KOPT-K1 (cell line): ENCODE data around the gene PLEKHG1.

Experiments
- H3K27ac ChIP-seq: fragments of 200-600 bp; sonication (generic); 2 replicates; pipeline ENCODE4 v1.5.1; 2016; ENCODE audit warnings: antibody characterized with exemption, mild to moderate bottlenecking, low read depth, low read length; ENCODE audit not compliant: poor library complexity, severe bottlenecking
- H3K36me3 ChIP-seq: fragments of 200-600 bp; sonication (generic); 2 replicates; pipeline ENCODE4 v1.5.1; 2017; ENCODE audit warnings: antibody characterized with exemption, mild to moderate bottlenecking, low read length, moderate library complexity; ENCODE audit not compliant: insufficient read depth
- H3K9me3 ChIP-seq: fragments of 200-600 bp; sonication (generic); 2 replicates; pipeline ENCODE4 v1.5.1; 2017; ENCODE audit warnings: antibody characterized with exemption, low read length, mild to moderate bottlenecking; ENCODE audit not compliant: insufficient read depth, poor library complexity, severe bottlenecking

Gene PLEKHG1

DNA sequence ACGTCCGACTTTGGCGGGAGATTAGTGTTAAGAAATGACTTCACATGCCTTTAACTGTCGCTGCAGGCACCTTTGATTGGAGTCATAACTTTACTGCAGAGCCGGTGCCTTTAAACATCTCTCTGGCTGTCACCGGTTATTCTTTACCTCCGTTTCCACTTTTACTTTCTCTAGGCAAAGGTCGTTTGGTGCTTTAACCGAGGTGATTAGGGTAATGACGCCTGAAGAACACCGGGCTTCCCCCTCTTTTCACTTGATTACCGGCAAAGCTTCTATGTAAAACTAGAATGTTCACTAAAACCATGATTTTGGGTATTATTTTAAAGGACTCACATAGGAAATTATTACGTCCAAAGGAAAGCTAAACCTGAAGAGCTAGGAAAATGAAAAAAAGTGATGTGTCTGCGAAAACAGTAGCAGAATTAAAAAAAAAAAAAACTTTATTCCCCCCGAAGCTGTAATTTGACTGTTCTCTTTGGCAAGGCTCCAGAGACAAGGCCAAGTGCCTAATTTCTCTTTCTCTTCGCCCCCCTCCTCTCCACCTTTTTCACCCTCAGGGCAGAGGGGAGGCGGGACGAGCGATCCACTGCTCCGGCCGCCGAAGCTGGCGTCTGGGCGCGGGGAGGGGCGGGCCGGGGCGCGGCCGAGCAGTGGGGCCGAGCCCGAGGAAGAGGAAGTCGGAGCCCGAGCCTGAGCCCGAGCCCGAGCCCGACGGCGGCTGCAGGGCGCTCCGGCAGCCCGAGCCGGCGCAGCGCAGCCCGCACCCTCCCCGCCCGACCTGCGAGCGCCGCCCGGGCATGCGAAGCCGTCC is at the start of gene PLEKHG1:
Gene PLEKHG1, plus strand, starts transcription at position 687 of the 811 bp plus-strand sequence. CDS start 133,797 bp downstream, outside the sequence.
- no peak within 1 kb of the TSS for H3K27ac ChIP-seq
- H3K36me3 ChIP-seq = no peaks in the 10 kb centered on the region
- no peaks in the 10 kb centered on the region for H3K9me3 ChIP-seq

DNA sequence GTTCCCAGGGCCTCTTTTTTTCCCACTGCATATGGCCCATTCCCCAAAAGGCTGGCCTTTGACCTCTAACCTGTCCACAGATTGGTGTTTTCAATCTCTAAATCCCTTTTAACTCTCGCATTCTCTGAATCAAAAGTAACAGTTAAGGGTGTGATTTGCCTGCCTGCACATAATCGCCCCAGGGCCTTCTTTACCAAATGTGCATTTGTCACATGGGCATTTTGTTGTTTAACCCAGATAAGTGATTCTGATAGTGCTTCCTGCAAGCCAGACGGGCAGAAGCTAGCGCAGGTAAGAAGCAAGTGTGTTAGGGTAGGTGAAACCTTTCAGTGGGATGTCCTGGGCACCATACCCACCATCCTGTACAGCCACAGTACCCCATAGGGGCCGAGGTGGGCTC is 49.4 kb upstream of the PLEKHG1 start:
- Histone ChIP-seq H3K9me3 (no peaks in the 10 kb centered on the region), H3K36me3 (no peaks in the 10 kb centered on the region), H3K27ac (no peak overlapping the region)

DNA sequence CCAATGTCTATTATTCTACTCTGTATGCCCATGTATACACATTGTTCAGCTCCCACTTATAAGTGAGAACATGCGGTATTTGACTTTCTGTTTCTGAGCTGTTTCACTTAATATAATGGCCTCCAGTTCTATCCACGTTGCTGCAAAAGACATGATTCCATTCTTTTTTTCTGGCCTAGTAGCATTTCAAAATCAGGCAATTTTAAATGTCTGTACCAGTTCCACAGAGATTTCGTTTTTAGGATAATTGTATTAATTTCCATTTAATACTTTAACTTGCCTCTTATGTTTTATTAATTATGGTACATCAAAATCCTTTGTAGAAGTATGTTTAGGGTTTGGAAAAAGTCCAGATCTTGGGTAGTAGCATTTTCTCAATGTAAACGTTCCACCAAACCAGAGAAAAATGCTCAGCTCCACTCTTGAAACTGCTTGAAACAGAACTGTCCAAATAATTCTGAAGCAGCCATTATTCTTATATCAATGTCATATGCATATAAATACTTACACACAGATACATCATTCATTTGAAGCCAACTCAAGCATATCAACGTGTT is 42.6 kb upstream of the PLEKHG1 start:
- no peak overlapping the region for H3K27ac ChIP-seq
- H3K36me3 ChIP-seq = no peaks in the 10 kb centered on the region
- H3K9me3 ChIP-seq = no peaks in the 10 kb centered on the region

DNA sequence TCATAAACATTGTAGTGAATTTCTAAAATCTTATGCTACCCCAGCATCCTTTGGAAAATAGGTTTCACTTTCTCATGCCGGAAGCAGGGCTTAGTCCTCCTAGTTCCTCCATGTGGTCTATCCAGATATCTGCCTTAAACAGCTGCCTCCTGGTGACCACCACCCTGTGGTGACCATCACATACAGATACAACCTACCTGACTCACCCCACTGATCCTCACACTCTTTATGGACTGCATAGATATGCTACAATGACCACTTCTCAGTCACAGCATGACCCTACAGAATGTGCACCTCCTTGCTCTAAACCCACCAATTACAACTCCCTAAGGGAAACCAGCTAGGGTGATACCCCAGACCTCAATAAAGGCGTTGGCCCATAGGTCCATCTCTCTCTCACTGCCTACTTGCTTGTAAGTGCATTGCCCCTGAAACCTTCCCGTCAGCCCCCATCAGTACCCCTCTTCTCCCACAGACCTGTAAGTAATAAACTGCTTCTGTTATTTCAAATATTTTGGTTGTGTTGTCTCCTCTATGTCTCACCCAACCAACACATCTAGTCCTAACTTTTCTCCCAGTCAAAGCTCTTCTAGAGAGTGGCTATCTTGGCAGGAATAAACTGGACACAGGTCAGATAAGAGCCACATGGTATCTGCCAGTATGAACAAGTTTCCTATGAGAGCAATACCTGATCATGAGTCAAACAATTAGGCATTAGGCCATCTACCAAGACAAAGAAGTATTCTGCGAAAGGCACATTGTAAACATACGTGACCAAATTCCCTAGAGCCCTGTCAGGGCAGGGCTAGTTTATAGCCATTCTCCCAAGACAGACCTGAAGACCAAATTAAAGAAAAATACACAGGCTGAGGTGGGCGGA is 39.4 kb upstream of the PLEKHG1 start:
- Histone ChIP-seq H3K27ac (no peak overlapping the region), H3K9me3 (no peaks in the 10 kb centered on the region), H3K36me3 (no peaks in the 10 kb centered on the region)

DNA sequence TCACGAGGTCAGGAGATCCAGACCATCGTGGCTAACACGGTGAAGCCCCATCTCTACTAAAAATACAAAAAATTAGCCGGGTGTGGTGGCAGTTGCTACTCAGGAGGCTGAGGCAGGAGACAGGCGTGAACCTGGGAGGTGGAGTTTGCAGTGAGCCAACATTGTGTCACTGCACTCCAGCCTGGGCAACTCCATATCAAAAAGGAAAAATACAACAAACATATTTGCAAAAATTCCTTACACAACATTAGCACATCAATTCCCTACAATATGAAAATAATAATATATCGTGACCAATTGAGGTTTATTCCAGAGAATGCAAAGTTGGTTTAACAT is 38.8 kb upstream of the PLEKHG1 start:
- H3K27ac ChIP-seq = no peak overlapping the region
- H3K9me3 ChIP-seq = no peaks in the 10 kb centered on the region
- H3K36me3 ChIP-seq = no peaks in the 10 kb centered on the region

DNA sequence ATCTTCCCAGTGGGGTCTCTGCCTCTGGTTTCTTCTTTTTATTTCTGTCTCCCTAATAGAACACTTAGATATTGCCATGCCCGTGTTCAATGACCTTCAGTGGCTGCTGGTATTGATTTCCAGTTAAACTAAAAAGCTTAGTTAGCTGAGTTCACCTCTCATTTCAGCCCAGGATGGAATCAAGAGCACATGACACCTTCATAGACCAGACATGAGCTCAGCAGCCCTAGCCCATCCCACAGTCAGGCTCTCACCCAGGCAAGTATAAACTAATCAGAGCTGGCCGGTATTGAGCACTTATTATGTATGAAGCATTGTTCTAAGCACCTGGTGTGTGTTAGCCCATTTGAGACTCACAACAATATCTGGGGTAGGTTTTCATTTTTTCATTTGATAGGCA is 33.7 kb upstream of the PLEKHG1 start:
- no peaks in the 10 kb centered on the region for H3K9me3 ChIP-seq
- H3K27ac ChIP-seq = no peak overlapping the region
- H3K36me3 ChIP-seq = no peaks in the 10 kb centered on the region

DNA sequence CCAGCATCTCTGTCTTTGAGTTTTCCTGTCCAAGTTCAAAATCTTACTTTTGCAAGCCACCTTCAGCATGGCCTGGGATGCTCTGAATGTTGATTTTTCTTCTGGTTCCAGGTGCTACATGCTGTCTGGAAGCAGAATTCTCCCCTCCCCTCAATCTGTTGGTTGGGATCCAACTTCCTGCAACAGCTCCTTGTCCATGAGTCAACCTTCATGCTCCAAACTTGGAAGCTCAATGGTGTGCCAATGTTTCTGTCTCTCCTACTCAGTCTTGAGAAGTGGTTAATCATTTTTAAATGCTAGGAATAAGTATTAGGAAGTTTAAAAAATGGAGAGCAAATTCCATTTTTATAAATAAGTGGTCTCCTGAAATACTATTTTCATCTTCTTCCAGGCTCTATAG is 33.2 kb upstream of the PLEKHG1 start:
- Histone ChIP-seq H3K27ac (no peak overlapping the region), H3K36me3 (no peaks in the 10 kb centered on the region), H3K9me3 (no peaks in the 10 kb centered on the region)

DNA sequence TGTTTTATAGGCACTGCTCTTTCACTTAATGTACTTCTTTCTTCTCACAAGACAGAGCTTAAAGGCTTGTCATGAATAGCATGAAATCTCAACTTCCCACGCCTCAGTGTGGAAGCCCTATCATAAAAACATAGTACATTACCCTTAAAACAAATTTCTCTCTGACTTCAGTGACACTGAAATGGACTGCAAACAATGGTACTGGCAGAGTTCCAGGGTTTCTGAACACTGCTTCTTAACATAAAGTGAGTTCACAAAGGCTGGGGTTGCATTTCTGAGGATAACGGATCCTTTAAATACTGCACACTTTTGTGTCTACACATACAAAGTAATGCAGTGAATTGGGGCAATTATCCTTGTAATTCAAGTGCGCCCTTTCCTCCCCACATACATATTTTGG is 32.3 kb upstream of the PLEKHG1 start:
- Histone ChIP-seq H3K27ac (no peak overlapping the region), H3K9me3 (no peaks in the 10 kb centered on the region), H3K36me3 (no peaks in the 10 kb centered on the region)

DNA sequence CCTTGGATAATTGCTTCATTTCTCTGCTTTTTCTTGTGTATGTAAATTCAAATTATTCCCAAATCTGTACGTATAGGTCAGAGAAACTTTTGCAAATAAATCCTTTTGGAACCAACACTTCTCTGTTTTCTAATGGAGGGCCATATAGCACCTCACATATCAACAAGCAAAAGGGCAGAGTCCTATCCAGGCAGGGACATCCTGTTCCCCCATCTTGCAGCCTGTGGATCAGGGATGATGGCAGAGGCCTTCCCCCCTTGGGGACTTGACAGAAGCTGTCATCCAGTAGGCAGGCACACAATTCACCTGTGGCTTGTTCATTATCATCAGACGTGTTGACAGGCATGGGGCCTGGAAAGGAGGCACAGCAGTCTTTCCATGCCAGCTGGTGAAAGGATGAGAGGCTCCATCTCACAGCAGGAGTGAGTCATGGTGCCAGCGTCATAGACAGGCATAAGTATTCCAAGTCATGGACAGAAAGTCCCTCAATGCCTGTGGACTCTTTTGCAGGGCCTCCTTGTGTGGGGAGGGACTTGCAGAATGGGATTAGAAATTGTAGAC is 31.8 kb upstream of the PLEKHG1 start:
- Histone ChIP-seq H3K27ac (no peak overlapping the region), H3K36me3 (no peaks in the 10 kb centered on the region), H3K9me3 (no peaks in the 10 kb centered on the region)

DNA sequence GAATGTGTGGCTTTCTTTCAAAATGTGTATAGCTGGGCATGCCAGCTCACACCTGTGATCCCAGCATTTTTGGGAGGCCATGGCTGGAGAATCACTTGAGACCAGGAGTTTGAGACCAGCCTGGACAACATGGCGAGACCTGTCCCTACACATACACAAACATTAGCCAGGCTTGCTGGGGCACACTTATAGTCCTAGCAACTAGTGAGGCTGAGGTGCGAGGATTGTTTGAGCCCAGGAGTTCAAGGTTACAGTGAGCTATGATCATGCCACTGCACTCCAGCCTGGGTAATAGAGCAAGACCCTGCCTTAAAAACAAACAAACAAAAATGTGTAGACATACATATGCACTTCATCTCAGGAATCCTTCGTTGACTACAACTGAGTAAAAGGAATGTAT is 31.1 kb upstream of the PLEKHG1 start:
- no peak overlapping the region for H3K27ac ChIP-seq
- H3K9me3 ChIP-seq = no peaks in the 10 kb centered on the region
- no peaks in the 10 kb centered on the region for H3K36me3 ChIP-seq

DNA sequence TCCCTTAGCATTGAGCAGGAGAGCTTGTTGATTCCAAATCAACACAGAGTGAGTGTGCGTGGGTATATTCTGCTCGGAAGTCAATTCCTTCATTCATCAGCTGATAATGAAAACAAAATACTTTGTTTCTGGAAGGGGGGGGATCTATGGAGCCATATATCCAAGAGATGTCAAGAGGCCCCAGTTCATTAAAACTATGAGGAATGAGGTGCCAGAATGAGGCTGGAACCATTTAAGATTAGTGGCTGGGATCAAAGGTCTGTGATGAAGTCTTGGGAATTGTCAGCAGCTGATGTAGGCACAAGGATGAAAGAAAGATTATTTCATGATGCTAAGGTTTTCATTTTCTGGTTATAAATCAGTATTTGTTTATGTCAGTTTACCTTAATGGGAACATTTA is 30.5 kb upstream of the PLEKHG1 start:
- Histone ChIP-seq H3K9me3 (no peaks in the 10 kb centered on the region), H3K27ac (no peak overlapping the region), H3K36me3 (no peaks in the 10 kb centered on the region)

DNA sequence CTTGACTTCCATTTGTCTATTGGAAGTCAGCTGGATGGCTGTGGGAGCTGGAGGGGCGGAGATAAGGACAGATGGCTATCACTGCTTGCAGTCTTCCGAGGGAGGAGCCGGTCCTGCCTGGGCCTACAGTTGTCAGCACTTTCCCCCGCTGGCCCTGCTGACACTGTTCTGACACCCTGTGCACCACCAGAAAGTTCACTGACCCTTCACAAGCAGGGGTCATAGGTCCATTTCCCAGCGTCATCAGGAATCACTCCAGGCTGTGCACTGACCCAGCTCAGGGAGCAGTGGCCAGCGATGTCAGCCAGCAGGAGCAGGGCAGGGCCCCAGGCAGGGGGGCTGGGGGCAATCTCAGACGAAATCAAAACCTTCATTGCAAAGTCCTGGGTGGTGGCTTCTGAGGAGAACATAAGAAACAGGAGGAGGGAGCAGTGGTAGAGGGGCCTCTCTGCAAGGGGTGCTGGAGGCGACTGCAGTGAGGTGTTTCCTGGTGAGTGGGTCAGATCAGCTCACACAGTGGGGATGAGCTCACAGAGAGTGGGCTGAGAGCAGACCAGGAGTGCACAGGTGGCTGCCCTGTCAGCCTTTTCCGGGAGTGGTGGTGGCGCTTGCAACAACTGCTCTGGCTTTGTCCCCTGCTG is 26.5 kb upstream of the PLEKHG1 start:
- Histone ChIP-seq H3K27ac (no peak overlapping the region), H3K36me3 (no peaks in the 10 kb centered on the region), H3K9me3 (no peaks in the 10 kb centered on the region)

DNA sequence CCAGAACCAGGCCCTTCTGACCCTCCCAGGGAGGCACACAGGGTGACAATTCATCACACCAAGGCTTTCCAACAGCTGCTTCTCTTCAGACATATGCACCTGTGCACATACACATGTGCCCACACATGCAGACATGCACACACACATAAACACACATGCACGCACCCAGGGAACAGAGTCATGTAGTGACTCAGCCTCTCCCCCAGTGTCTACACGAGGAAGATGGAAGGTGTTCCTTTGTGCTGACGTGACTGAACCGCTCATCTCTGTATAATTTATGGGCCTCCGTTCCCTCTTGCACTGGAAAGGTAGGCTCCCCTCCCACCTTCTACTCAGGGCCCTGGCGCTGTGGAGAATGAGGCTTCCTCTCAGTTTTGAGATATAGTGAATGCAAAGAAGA is 23.8 kb upstream of the PLEKHG1 start:
- H3K36me3 ChIP-seq = no peaks in the 10 kb centered on the region
- no peak overlapping the region for H3K27ac ChIP-seq
- no peaks in the 10 kb centered on the region for H3K9me3 ChIP-seq

DNA sequence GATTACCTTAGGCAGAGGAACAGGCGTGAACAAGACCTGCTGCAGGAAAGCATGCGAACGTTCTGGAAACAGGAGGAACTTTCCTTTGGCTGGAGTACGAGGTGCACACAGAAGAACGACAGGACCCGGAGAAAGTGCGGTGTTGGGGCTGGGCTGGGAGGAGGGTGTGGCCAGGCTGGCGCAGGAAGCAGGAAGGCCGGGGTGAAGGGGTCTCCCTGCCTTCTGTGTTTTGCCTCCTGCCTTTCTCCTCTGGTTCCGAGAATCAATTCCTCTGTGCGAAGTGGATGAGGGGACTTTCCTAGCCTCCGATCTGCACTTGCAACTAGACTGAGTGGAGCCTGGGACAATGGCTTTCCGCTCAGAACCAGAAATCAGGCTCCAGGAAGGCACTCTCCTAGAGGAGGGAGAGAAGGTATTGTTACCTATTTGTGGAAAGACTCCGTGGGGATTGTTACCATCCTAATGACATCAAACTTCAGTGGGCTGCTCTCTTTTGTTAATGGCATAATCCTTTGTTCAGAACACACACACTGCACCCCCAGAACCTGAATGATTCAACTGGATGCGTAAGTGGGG is 22.9 kb upstream of the PLEKHG1 start:
- Histone ChIP-seq H3K36me3 (no peaks in the 10 kb centered on the region), H3K9me3 (no peaks in the 10 kb centered on the region), H3K27ac (no peak overlapping the region)
